H9 (cell line): ENCODE results near the gene ACR. TPM values are rescaled to one million over a fixed set of nuclear protein-coding genes. Genes with fewer than 3 reads are reported as not detected.

Source experiments
- DNase-seq: peaks from one replicate; pipeline ENCODE4 v3.0.0-alpha.2; 2017
- H2AFZ ChIP-seq: one replicate; pipeline ENCODE4 v1.6.1; 2013; ENCODE audit warnings: mild to moderate bottlenecking, low read length, control low read depth, moderate library complexity
- H2AK5ac ChIP-seq: 2 replicates; pipeline ENCODE4 v1.6.1; 2013; ENCODE audit warnings: low read length, control low read depth, mixed read lengths; ENCODE audit not compliant: insufficient read length
- H2BK120ac ChIP-seq: one replicate; pipeline ENCODE4 v1.6.1; 2013; ENCODE audit warnings: low read depth, mild to moderate bottlenecking, low read length, control low read depth, inconsistent platforms; ENCODE audit not compliant: poor library complexity, severe bottlenecking
- H2BK12ac ChIP-seq: 2 replicates; pipeline ENCODE4 v1.6.1; 2013; ENCODE audit warnings: low read length, control low read depth, mixed read lengths, low read depth; ENCODE audit not compliant: insufficient read length
- H2BK15ac ChIP-seq: 2 replicates; pipeline ENCODE4 v1.6.1; 2013; ENCODE audit warnings: low read depth, low read length, control low read depth
- H2BK20ac ChIP-seq: one replicate; pipeline ENCODE4 v1.6.1; 2013; ENCODE audit warnings: low read depth, mild to moderate bottlenecking, low read length, control low read depth, inconsistent platforms; ENCODE audit not compliant: poor library complexity, severe bottlenecking
- H2BK5ac ChIP-seq: 2 replicates; pipeline ENCODE4 v1.6.1; 2013; ENCODE audit warnings: low read length, control low read depth, mixed read lengths; ENCODE audit not compliant: insufficient read length
- H3K14ac ChIP-seq: 2 replicates; pipeline ENCODE4 v1.6.1; 2013; ENCODE audit warnings: low read length, control low read depth; ENCODE audit not compliant: insufficient read depth
- H3K18ac ChIP-seq: 2 replicates; pipeline ENCODE4 v1.6.1; 2013; ENCODE audit warnings: low read depth, mild to moderate bottlenecking, mixed read lengths, low read length, control low read depth; ENCODE audit not compliant: insufficient read length
- H3K23ac ChIP-seq: 2 replicates; pipeline ENCODE4 v1.6.1; 2013; ENCODE audit warnings: low read length, control low read depth, mixed read lengths, low read depth; ENCODE audit not compliant: insufficient read length
- H3K23me2 ChIP-seq: 2 replicates; pipeline ENCODE4 v1.6.1; 2013; ENCODE audit warnings: low read depth, mild to moderate bottlenecking, mixed read lengths, low read length, control low read depth; ENCODE audit not compliant: insufficient read length, poor library complexity, severe bottlenecking
- H3K27ac ChIP-seq: 2 replicates; pipeline ENCODE4 v1.5.1; 2013; ENCODE audit warnings: low read length, control low read depth, mixed read lengths, low read depth; ENCODE audit not compliant: insufficient read length
- H3K27me3 ChIP-seq: 2 replicates; pipeline ENCODE4 v1.6.1; 2013; ENCODE audit warnings: low read length, control low read depth, inconsistent platforms; ENCODE audit not compliant: insufficient read depth
- H3K4ac ChIP-seq: 2 replicates; pipeline ENCODE4 v1.6.1; 2013; ENCODE audit warnings: low read depth, mild to moderate bottlenecking, control low read depth, inconsistent platforms, low read length, moderate library complexity
- H3K4me1 ChIP-seq: 2 replicates; pipeline ENCODE4 v1.6.1; 2013; ENCODE audit warnings: low read length, control low read depth, inconsistent platforms; ENCODE audit not compliant: insufficient read depth
- H3K4me2 ChIP-seq: 2 replicates; pipeline ENCODE4 v1.6.1; 2013; ENCODE audit warnings: low read length, control low read depth, mixed read lengths; ENCODE audit not compliant: insufficient read length, insufficient read depth
- H3K56ac ChIP-seq: 2 replicates; pipeline ENCODE4 v1.6.1; 2013; ENCODE audit warnings: low read depth, mild to moderate bottlenecking, mixed read lengths, low read length, control low read depth; ENCODE audit not compliant: insufficient read length
- H3K79me1 ChIP-seq: 2 replicates; pipeline ENCODE4 v1.6.1; 2013; ENCODE audit warnings: low read depth, mild to moderate bottlenecking, moderate library complexity, low read length, control low read depth, inconsistent platforms; ENCODE audit not compliant: insufficient read depth, poor library complexity, severe bottlenecking
- H3K79me2 ChIP-seq: 2 replicates; pipeline ENCODE4 v1.6.1; 2013; ENCODE audit warnings: low read length, control low read depth, inconsistent platforms; ENCODE audit not compliant: insufficient read depth
- H3K9ac ChIP-seq: 2 replicates; pipeline ENCODE4 v1.6.1; 2013; ENCODE audit warnings: low read length, control low read depth, mixed read lengths; ENCODE audit not compliant: insufficient read length; ENCODE audit errors: extremely low read depth
- H3K9me3 ChIP-seq: one replicate; pipeline ENCODE4 v1.6.1; 2013; ENCODE audit warnings: low read depth, low read length, inconsistent platforms; ENCODE audit not compliant: control insufficient read depth
- H3T11ph ChIP-seq: one replicate; pipeline ENCODE4 v1.6.1; 2013; ENCODE audit warnings: mild to moderate bottlenecking, low read length, control low read depth, inconsistent platforms
- H4K20me1 ChIP-seq: one replicate; pipeline ENCODE4 v1.6.1; 2013; ENCODE audit not compliant: control insufficient read depth, insufficient read length, insufficient read depth
- H4K5ac ChIP-seq: 2 replicates; pipeline ENCODE4 v1.6.1; 2013; ENCODE audit warnings: low read depth, mild to moderate bottlenecking, mixed read lengths, low read length, control low read depth; ENCODE audit not compliant: insufficient read length
- H4K8ac ChIP-seq: replicated peaks from 2 replicates; pipeline ENCODE4 v1.6.1; 2013; ENCODE audit warnings: low read length, control low read depth, mixed read lengths, low read depth; ENCODE audit not compliant: insufficient read length
- H4K91ac ChIP-seq: 2 replicates; pipeline ENCODE4 v1.6.1; 2013; ENCODE audit warnings: low read depth, mild to moderate bottlenecking, moderate library complexity, mixed read lengths, low read length, control low read depth; ENCODE audit not compliant: insufficient read length
- H3K27ac Mint-ChIP-seq, 3 experiments: 2 replicates in 2 of 3; 3 replicates in 1 of 3; pipeline ENCODE4 v1.8.0; 2020 to 2021; ENCODE audit warnings: mixed read lengths in 3 of 3, mild to moderate bottlenecking in 1 of 3, moderate library complexity in 1 of 3
- H3K27me3 Mint-ChIP-seq: 2 replicates; pipeline ENCODE4 v1.8.0; 2021; ENCODE audit warnings: low read depth, mild to moderate bottlenecking, moderate library complexity, mixed read lengths
- H3K36me3 Mint-ChIP-seq, 3 experiments: 2 replicates in 2 of 3; 3 replicates in 1 of 3; pipeline ENCODE4 v1.8.0; 2020 to 2021; ENCODE audit warnings: low read depth in 3 of 3, mixed read lengths in 3 of 3; ENCODE audit not compliant: insufficient read depth in 1 of 3
- H3K4me1 Mint-ChIP-seq, 2 experiments: 2 replicates each; pipeline ENCODE4 v1.8.0; 2020; ENCODE audit warnings: mixed read lengths in 2 of 2
- H3K4me3 Mint-ChIP-seq, 2 experiments: 2 replicates in 1 of 2; 3 replicates in 1 of 2; pipeline ENCODE4 v1.8.0; 2020 to 2021; ENCODE audit warnings: mild to moderate bottlenecking in 2 of 2, mixed read lengths in 2 of 2, moderate library complexity in 1 of 2
- H3K9me3 Mint-ChIP-seq, 2 experiments: 2 replicates in 1 of 2; 3 replicates in 1 of 2; pipeline ENCODE4 v1.8.0; 2020; ENCODE audit warnings: mild to moderate bottlenecking in 2 of 2, mixed read lengths in 2 of 2, moderate library complexity in 1 of 2
- CTCF ChIP-seq: fragments of 200-600 bp; sonication (generic); conservative IDR thresholded peaks from 3 replicates; pipeline ENCODE4 v1.8.0; 2021; ENCODE audit warnings: antibody characterized with exemption, mild to moderate bottlenecking
- WGBS: extraction: QIAGEN DNeasy Blood & Tissue Kit; methylation state at CpG from one replicate; pipeline ENCODE4 v1.1.7; 2013; ENCODE audit warnings: missing lambda C conversion rate, low lambda C conversion rate, mixed read lengths; ENCODE audit not compliant: insufficient read length; ENCODE audit errors: extremely low coverage; 5-methylcytosine and 5-hydroxymethylcytosine counted together
- total RNA-seq: library from RNA; stranded (reverse); gene quantifications from 2 replicates; pipeline ENCODE4 v1.2.1, GENCODE V29; 2021

The ACR gene
- total RNA-seq, 1 experiment from 2014 or later = 0.35 TPM

GRCh38 chr22:50719814-50720300, 18.1 kb upstream of the ACR start:
- Histone ChIP-seq H3K9ac (no peak overlapping the region), H2BK15ac (no peak overlapping the region), H3K56ac (no peak overlapping the region), H3K79me1 (no peaks in the 10 kb centered on the region), H3K23me2 (peaks cover 9% of the 10 kb centered on the region), H3K18ac (no peak overlapping the region), H4K8ac (no peak overlapping the region), H3K23ac (no peak overlapping the region), H4K91ac (no peak overlapping the region), H3K4me2 (no peak overlapping the region), H2AK5ac (no peak overlapping the region), H2BK120ac (no peak overlapping the region), H3K27ac (no peak overlapping the region), H3K27me3 (peaks cover 40% of the 10 kb centered on the region; the same call in 1 of the 2 replicates), H4K5ac (no peak overlapping the region), H3K9me3 (no peaks in the 10 kb centered on the region), H3K4me1 (no peaks in the 10 kb centered on the region), H2BK12ac (no peak overlapping the region), H2BK5ac (no peak overlapping the region), H3K79me2 (no peaks in the 10 kb centered on the region), H4K20me1 (no peaks in the 10 kb centered on the region), H3K14ac (no peak overlapping the region; the same call in 1 of the 2 replicates), H3T11ph (no peak overlapping the region), H2BK20ac (no peak overlapping the region), H2AFZ (no peak overlapping the region), H3K4ac (no peak overlapping the region)
- no CpG with 5 or more reads among the region's 40 CpGs for WGBS
- Mint-ChIP-seq H3K4me3 (peak overlapping the region; percentile 14 to 71; a peak in 3 of 5 replicates), H3K4me1 (peaks cover 8 to 14% of the 10 kb centered on the region in 2 experiments), H3K9me3 (peaks cover 0 to 4% of the 10 kb centered on the region in 2 experiments; a peak in 2 of 5 replicates), H3K27ac (no peak overlapping the region), H3K27me3 (peaks cover 75% of the 10 kb centered on the region), H3K36me3 (peaks cover 4 to 13% (median 9%) of the 10 kb centered on the region in 3 experiments; a peak in 6 of 7 replicates)
- no peak for TF ChIP-seq CTCF
- no peak for DNase-seq
